Fibroblast of the aortic adventitia (primary cell): ENCODE results near the gene TACR1. TPM values are rescaled to one million over a fixed set of nuclear protein-coding genes. Genes with fewer than 3 reads are reported as not detected.

ENCODE experiments used
- DNase-seq: peaks from one replicate; pipeline ENCODE4 v3.0.0-alpha.2; 2010; ENCODE audit warnings: low read depth
- H3K4me3 ChIP-seq: 2 replicates; pipeline ENCODE4 v1.5.1; 2011; ENCODE audit warnings: low read depth, mild to moderate bottlenecking, control low read depth, low read length, moderate library complexity
- total RNA-seq: library from RNA; depleted of rRNA; stranded (reverse); fragments of >200 nt; gene quantifications from 2 replicates; pipeline ENCODE4 v1.2.3, GENCODE V29; 2012; ENCODE audit warnings: low replicate concordance
- TF ChIP-seq, protein P1 (sequence below): IDR thresholded peaks from 2 replicates; pipeline ENCODE4 v1.5.1; 2011; ENCODE audit warnings: mild to moderate bottlenecking, low read length, control low read depth, inconsistent platforms; ENCODE audit not compliant: insufficient read depth

The TACR1 gene
- total RNA-seq, 1 donor: 0.09 TPM

DNA sequence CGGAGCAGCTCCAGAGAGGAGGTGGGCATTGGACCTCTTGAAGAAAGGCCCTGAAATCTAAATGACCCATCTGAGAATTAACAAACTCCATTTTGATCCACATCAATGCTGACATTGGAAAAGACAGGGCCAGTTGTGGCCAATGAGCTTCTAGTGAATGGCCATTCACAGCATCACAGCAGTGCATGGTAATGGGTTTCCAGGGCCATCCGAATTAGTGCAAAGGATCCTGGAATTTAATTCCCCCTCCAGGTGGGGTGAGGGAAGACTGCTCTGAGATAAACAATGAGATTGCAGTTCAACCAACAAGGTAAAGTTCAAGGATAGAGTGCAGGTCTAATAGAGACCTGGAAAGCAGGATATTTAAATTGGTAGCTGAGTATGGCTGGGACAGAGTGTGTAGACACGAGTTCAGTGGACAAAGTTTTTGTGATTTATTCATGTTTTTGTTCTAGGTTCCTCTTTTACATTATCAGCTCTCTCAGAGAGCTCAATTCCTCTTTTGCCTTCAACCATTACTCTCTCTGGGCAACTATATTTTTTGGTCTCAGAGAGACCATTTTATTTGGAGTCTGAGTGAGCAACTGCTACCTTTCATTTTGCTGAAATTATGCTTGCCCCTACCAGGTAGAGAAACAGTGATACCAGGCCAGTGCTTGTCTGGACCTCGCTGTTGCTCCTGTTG is 5.0 kb downstream of the TACR1 start:
- no peak overlapping the region for H3K4me3 ChIP-seq
- DNase-seq: no peak
- TF ChIP-seq, protein P1, sequence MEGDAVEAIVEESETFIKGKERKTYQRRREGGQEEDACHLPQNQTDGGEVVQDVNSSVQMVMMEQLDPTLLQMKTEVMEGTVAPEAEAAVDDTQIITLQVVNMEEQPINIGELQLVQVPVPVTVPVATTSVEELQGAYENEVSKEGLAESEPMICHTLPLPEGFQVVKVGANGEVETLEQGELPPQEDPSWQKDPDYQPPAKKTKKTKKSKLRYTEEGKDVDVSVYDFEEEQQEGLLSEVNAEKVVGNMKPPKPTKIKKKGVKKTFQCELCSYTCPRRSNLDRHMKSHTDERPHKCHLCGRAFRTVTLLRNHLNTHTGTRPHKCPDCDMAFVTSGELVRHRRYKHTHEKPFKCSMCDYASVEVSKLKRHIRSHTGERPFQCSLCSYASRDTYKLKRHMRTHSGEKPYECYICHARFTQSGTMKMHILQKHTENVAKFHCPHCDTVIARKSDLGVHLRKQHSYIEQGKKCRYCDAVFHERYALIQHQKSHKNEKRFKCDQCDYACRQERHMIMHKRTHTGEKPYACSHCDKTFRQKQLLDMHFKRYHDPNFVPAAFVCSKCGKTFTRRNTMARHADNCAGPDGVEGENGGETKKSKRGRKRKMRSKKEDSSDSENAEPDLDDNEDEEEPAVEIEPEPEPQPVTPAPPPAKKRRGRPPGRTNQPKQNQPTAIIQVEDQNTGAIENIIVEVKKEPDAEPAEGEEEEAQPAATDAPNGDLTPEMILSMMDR: no peak

DNA sequence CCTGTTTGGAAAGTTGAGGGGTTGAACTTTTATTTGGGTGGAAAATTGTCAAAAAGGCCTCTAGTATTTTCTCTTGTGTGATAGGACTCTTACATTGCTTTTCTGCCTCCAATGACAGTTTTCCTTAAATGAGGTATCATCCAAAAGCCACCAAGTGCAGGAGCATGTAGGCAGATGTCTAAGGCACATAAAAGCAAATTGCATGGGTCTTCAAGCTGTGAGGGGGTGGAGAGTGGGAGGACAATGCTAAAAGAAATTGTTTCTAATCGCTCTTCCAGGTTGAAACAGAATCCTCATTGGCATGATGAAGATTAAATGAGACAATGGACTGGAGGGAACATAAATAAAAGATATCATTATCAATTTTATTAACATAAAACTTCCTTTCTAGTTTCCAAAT is 6.8 kb downstream of the TACR1 start:
- H3K4me3 ChIP-seq: no peak overlapping the region
- TF ChIP-seq, protein P1: no peak
- DNase-seq: no peak

DNA sequence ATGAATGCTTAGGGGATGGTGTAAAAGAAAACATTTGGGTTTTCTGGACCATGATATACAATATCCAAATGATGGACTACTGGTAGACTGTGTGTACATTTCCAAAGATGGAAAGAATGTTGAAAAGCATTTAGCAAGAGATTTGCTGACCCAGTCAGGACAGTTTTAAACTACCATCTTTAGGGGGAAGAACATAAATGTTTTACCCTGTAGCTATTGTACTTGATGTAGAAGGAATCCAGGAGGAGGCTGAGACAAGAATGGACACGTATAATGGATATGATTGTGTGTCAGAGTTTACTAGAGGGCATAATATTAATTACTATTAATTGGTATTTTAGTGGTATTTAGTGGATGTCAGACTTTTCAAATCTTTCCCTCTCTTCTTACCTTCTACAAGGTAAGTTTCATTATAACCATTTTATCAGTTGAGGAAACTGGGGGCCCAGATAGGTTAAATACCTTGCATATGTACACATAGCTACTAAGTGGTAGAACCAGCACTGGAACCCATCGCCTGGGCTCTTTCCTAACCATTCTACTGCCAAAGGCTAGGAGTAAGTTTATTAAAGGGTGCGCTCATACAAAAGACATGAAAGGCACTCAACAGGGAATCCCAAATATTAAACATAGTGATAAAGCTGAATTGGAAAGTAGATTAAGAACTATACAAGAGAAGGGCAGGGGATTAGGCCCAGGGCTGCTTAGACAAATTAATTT is 8.9 kb downstream of the TACR1 start:
- no peak for DNase-seq
- TF ChIP-seq, protein P1: no peak

DNA sequence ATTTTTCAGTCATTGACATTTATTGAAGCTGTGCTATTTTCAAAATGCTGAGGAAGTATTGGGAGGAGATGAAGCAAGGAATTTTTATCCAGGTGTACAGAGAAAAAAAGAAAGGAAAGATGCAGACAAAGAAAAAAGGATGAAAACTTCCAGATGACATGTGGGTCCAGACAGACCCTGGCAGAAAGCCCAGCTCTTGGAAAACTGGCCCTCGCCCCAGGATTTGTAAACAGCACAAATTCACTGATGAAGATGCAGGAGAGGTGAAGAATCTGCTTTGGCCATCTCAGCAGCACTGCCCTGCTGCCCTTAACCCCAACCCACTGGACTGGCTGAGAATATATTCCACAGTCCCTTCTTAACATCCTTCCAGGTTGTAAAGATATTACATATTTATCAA is 12.5 kb downstream of the TACR1 start:
- DNase-seq: no peak
- TF ChIP-seq, protein P1: no peak
- H3K4me3 ChIP-seq: no peak overlapping the region

More for the DNA sequence above, 8.9 kb downstream of the TACR1 start:
- H3K4me3 ChIP-seq: no peak overlapping the region

DNA sequence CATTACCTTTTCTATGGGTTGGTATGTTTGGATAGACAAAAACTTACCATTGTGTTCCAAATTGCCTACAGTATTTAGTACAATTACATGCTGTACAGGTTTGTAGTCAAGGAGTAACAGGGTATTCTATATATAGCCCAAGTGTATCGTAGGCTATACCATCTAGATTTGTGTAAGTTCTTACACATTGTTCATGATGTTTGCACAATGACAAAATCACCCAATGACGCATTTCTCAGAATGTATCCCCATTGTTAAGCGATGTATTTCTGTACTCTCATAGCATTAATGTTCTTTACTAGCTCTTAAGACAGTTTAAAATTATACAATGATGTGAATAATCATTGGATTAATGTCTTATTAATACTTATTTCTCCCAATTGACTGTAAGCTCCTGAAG is 16.7 kb downstream of the TACR1 start:
- no peak overlapping the region for H3K4me3 ChIP-seq
- TF ChIP-seq, protein P1: no peak
- DNase-seq: no peak

DNA sequence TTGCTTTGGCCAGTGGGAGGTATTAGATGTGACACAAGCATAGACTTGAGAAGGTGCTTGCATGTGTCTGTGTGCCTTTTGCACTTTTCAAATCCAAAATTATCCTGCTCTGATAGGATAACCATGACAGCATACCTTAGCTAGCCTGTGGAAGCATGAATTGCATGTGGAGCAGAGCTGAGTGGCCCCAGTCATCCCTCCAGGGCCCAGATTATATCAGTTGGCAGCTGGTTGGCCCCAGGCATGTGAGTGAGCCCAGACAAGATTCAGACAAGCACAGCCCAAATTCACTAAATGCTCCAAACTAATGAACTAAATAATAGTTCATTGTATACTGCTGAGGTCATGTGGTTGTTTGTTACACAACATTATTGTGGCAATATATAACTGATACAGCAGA is 18.8 kb downstream of the TACR1 start:
- TF ChIP-seq, protein P1: no peak
- DNase-seq: no peak
- no peak overlapping the region for H3K4me3 ChIP-seq

DNA sequence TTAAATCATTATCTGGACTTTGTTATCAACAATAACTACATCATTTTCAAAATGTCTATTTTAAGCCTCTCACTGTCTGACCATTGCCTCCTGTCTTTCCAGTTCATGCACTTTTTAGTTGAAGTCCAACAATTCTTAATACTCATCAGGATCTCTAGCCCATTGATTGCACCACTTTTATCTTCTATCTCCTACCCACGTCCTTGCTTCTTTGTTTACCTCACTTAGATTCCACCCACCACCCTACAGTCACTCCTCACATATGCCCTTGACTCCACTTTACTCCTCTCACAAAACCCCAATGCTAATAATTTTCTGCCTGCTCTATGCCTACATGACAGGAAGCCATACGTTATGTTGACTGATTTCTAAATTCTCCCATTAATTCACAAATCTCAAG is 21.9 kb downstream of the TACR1 start:
- no peak overlapping the region for H3K4me3 ChIP-seq
- DNase-seq: no peak
- TF ChIP-seq, protein P1: no peak
